ENCODE results near the gene TGFBRAP1.
"Not testable (repeated sequence)": the region's sequence is repeated elsewhere in the genome, so short reads cannot be mapped to it uniquely, and the experiment has no call there.

Gene TGFBRAP1

GRCh38 chr2:105274046-105274445, 55.5 kb downstream of the TGFBRAP1 start:
- no peak for DNase-seq (ENCODE audit: low read depth, low spot score)

DNA sequence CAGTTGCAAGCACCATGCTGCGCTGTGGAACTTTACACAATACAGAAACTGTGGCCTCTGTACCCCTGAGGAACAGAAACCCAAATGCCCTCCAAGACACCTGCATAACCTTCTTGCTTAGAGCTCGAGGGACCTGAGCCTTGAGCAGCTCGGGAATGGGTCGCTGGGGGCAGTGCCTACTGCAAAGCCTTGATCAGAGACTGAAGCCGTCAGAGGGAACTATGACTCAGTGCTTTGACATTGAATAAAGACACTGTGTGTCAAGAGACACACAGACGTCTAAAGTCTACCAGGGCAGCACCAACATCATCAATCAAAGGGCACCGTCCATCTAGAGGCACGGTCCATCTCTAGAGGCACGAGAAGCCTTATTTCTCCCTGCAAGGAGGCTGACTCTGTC, 57.4 kb downstream of the TGFBRAP1 start:
- no peak for DNase-seq (ENCODE audit: low read depth, low spot score)

DNA sequence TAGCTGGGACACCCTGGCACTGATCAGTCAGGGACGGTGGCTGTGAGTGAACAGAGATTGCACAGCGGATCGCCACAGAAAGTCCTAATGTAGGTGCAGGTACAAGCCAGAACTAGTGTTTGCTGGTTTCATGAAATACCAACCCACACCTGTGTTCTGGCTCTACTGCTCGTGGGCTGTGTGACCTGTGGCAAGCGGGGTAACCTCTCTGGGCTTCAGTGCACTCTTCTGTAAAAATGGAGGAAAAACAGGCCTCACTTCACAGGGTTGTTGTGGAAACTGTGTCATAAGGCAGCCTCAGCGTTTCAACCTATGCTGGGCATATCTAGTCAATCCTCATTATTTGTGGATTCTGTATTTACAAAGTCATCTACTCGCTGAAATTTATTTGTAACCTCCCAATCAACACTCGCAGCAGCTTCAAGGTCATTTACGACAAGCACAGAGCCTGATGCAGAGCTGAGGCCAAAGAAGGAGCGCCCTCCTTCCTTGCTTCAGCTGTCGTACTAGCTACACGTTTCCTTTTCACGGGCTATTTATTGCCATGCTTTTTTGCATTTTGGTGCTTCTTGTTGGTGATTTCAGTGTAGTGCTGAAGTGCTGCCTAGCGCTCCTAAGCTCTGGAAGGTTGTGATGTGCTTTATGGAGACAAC, 58.0 kb downstream of the TGFBRAP1 start:
- no peak for DNase-seq (ENCODE audit: low read depth, low spot score)

DNA sequence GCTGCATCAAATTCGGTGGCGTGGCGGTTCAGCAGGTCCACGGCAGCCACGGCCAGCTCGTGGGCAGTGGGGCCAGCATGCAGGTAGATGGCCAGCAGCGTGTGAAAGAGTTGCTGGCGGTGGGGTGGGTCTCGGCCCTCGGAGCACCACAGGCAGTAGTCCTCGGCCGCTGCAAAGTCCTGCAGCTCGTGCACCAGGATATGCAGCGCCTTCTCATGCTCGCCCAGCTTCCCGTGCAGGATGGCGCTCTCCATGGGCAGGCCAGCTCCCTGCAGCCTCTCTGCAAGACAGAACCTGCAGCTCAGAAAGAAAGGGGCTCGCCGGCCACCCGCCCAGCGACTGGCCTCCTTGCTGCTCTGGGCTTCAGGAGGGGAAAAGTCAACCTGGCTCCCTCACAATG, 60.1 kb downstream of the TGFBRAP1 start:
- DNase-seq (ENCODE audit: low read depth, low spot score), result no peak

- DNase-seq (ENCODE audit: low read depth, low spot score), result peak; percentile 19
Observed at GRCh38 chr2:105262651-105263091, 66.9 kb downstream of the TGFBRAP1 start.

- peak; percentile 95 for DNase-seq (ENCODE audit: low read depth, low spot score)
Observed at GRCh38 chr2:105261061-105261460, 68.5 kb downstream of the TGFBRAP1 start.

GRCh38 chr2:105258835-105259350, 70.6 kb downstream of the TGFBRAP1 start:
- DNase-seq (ENCODE audit: low read depth, low spot score), result no peak

DNA sequence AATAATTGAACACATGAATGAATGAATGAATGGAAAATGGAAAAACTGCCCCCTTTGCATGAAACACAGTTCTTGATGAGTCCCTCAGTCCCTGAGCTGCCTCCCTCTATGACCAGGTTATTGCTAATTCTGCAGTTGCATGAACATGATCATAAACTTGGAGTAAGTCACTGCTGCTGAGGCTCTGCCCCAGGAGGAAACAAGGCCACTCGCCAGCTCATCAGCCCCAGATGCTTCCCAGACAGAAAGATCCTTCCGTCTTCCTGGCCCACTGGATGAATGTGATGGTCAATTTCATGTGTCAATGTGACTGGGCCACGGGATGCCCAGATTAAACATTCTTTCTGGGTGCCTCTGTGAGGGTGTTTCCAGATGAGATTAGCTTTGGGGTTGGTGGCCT, 71.6 kb downstream of the TGFBRAP1 start:
- DNase-seq (ENCODE audit: low read depth, low spot score), result no peak

- DNase-seq (ENCODE audit: low read depth, low spot score), result no peak
Observed at GRCh38 chr2:105256431-105257047, 73.0 kb downstream of the TGFBRAP1 start.

GRCh38 chr2:105255979-105256378, 73.6 kb downstream of the TGFBRAP1 start:
- peak; percentile 45 for DNase-seq (ENCODE audit: low read depth, low spot score)

- no peak for DNase-seq (ENCODE audit: low read depth, low spot score)
Observed at GRCh38 chr2:105254531-105255210, 74.9 kb downstream of the TGFBRAP1 start.

DNA sequence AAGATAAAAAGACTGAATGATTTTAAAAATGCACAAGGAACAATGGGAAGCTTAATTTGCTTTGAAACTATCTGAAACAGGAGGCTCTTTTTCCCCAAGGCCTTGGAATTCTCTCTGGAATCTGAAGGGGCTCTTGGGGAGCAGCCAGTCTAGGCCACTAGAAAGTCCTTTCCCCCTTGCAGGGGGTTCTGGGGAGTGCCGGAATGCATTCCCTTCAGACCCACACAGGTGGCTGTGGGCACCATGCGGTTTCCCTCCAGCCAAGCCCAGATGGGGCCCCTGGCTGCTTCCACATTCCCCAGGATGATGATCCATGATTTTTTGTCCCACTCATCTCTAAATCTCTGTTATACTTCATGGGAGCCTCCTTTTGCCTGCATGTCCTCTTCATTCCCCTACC, 77.3 kb downstream of the TGFBRAP1 start:
- DNase-seq (ENCODE audit: low read depth, low spot score), result peak; percentile 80

DNA sequence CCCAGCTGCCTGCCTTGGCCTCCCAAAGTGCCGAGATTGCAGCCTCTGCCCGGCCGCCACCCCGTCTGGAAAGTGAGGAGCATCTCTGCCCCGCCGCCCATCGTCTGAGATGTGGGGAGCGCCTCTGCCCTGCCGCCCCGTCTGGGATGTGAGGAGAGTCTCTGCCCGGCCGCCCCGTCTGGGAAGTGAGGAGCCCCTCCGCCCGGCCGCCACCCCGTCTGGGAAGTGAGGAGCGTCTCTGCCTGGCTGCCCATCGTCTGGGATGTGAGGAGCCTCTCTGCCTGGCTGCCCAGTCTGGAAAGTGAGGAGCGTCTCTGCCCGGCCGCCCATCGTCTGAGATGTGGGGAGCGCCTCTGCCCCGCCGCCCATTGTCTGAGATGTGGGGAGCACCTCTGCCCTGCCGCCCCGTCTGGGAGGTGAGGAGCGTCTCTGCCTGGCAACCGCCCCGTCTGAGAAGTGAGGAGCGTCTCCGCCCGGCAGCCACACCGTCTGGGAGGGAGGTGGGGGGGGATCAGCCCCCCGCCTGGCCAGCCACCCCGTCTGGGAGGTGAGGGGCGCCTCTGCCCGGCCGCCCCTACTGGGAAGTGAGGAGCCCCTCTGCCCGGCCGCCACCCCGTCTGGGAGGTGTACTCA, 78.4 kb downstream of the TGFBRAP1 start:
- DNase-seq (ENCODE audit: low read depth, low spot score), result not testable (repeated sequence)

- DNase-seq (ENCODE audit: low read depth, low spot score), result no peak
Observed at GRCh38 chr2:105249891-105250290, 79.6 kb downstream of the TGFBRAP1 start.

DNA sequence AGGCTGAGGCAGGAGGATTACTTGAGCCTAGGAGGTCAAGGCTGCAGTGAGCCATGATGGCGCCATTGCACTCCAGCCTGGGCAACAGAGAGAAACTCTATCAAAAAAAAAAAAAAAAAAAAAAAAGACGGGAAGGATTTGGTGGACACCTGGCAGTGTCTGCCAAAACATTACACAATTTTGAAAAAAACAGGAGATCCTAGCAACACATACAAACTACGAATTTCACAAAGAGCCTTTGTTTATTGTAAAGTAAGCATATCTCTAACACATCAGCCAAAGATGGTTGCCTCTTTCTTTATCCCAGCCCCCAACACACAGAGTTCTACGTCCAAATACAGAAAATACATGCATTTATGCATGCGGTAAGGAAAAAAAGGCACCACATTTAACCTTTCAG, 80.4 kb downstream of the TGFBRAP1 start:
- no peak for DNase-seq (ENCODE audit: low read depth, low spot score)

- DNase-seq (ENCODE audit: low read depth, low spot score), result no peak
Observed at GRCh38 chr2:105248316-105249070, 81.0 kb downstream of the TGFBRAP1 start.

- DNase-seq (ENCODE audit: low read depth, low spot score), result no peak
Observed at GRCh38 chr2:105244451-105244850, 85.1 kb downstream of the TGFBRAP1 start.

DNA sequence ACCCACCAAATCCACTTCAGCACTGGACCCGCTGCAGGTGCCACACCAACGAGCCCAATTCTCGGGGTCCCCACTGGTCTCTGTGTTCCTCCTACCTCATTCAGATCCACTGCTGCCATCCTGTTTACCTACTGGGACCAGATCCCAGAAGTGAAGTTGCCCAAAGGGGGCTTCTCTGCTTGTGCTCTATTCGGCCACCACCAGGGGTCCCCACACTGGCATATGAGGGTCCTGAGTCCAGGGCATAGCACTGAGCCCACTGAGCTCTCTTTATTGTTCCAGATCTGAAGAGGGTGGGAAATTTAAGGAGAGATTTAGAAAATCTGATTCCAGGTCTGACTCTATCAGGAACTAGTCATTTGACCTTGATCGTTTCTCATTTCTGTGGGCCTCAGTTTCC, 85.6 kb downstream of the TGFBRAP1 start:
- no peak for DNase-seq (ENCODE audit: low read depth, low spot score)

DNA sequence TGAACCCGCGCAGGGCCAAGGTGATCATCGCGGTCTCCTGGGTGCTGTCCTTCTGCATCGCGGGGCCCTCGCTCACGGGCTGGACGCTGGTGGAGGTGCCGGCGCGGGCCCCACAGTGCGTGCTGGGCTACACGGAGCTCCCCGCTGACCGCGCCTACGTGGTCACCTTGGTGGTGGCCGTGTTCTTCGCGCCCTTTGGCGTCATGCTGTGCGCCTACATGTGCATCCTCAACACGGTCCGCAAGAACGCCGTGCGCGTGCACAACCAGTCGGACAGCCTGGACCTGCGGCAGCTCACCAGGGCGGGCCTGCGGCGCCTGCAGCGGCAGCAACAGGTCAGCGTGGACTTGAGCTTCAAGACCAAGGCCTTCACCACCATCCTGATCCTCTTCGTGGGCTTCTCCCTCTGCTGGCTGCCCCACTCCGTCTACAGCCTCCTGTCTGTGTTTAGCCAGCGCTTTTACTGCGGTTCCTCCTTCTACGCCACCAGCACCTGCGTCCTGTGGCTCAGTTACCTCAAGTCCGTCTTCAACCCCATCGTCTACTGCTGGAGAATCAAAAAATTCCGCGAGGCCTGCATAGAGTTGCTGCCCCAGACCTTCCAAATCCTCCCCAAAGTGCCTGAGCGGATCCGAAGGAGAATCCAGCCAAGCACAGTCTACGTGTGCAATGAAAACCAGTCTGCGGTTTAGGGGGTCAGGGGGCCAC, 87.1 kb downstream of the TGFBRAP1 start:
- no peak for DNase-seq (ENCODE audit: low read depth, low spot score)

DNA sequence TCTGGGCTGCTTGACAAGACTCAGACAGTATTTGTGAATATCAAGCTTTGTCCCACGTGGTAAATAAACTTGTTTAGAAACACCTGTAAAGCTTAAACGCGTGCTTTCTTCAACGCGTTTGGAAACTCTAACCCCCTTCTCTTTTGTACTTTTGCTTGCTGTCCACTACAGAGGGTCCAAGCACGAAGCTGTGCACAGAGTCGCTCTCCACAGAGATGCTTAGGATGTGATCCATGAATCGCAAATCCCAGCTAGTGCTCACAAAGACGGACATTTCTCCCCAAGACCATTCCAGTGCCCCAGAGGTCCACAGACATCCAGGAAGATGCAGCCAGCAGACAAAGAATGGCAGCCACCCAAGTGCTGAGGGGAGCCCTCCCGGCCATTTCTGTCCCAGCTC, 88.1 kb downstream of the TGFBRAP1 start, which contains the start of gene GPR45:
GPR45 (plus strand) TSS at position 301 of the 400 bp plus-strand sequence. CDS start 116 bp downstream, outside the sequence.
- DNase-seq (ENCODE audit: low read depth, low spot score), result no peak

DNA sequence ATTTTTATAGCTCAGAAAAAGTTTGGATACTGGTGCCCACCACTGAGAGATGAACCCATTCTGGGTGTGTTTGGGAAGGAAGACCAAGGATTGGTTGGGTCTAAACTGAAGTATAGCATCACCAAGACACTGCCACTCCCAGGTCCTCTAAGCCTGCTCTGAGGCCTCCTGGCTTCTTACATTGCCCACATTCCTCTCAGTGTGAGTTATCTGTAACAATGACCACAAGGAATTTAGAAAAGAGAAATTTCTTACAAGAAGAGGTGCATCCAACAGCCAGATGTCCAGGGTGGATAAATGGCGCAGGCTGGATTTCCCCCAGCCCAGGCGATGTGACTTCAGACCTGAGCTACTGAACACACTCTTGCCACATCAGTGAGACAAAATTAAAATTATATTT, 89.6 kb downstream of the TGFBRAP1 start:
- peak; percentile 86 for DNase-seq (ENCODE audit: low read depth, low spot score)

All from astrocyte of the hippocampus (primary cell).